Esophagus muscularis mucosa (tissue), 4 donors: Measurements from ENCODE around the gene TECRL. TPM values are rescaled to one million over a fixed set of nuclear protein-coding genes. Genes with fewer than 3 reads are reported as not detected.

Experiments
- DNase-seq: peaks from one replicate; pipeline ENCODE4 v3.0.0-alpha.2; 2017; ENCODE audit errors: extremely low spot score
- H3K27ac ChIP-seq, 4 donors: fragments of 200-600 bp; sonication (generic); replicated peaks in 1 of 4; 1 replicate in 3 of 4; 2 replicates in 1 of 4; pipeline ENCODE4 v1.5.1; 2016 to 2019; ENCODE audit warnings: mild to moderate bottlenecking in 1 of 4
- H3K27me3 ChIP-seq, 4 donors: fragments of 200-600 bp; sonication (generic); one replicate each; pipeline versions ENCODE4 v1.5.1 to v1.6.0; 2016 to 2019
- H3K36me3 ChIP-seq, 4 donors: fragments of 200-600 bp; sonication (generic); one replicate each; pipeline ENCODE4 v1.5.1; 2016 to 2019
- H3K4me1 ChIP-seq, 4 donors: fragments of 200-600 bp; sonication (generic); one replicate each; pipeline ENCODE4 v1.5.1; 2016 to 2019
- H3K4me3 ChIP-seq, 4 donors: fragments of 200-600 bp; sonication (generic); 1 replicate in 2 of 4; 2 replicates in 2 of 4; pipeline ENCODE4 v1.5.1; 2016 to 2019; ENCODE audit warnings: mild to moderate bottlenecking in 4 of 4, moderate library complexity in 1 of 4
- H3K9me3 ChIP-seq, 4 donors: fragments of 200-600 bp; sonication (generic); 1 replicate in 3 of 4; 2 replicates in 1 of 4; pipeline ENCODE4 v1.5.1; 2016 to 2019
- EP300 ChIP-seq: sonication (generic); formaldehyde crosslinking; IDR thresholded peaks from one replicate; pipeline ENCODE4 v1.6.1; 2017; ENCODE audit warnings: antibody characterized with exemption
- POLR2A ChIP-seq: fragments of 450-650 bp; IDR thresholded peaks from one replicate; pipeline ENCODE4 v1.6.1; 2017; ENCODE audit warnings: antibody characterized with exemption, moderate library complexity, mild to moderate bottlenecking, low read depth
- POLR2AphosphoS5 ChIP-seq, 2 donors: sonication (generic); formaldehyde crosslinking; IDR thresholded peaks; one replicate each; pipeline ENCODE4 v1.6.1; 2017; ENCODE audit warnings: antibody characterized with exemption in 2 of 2
- WGBS: methylation state at CpG from one replicate; pipeline ENCODE4 v1.1.5; 2018; 5-methylcytosine and 5-hydroxymethylcytosine counted together
- intact Hi-C: fragments of 100-400 bp; cut with DNase I; formaldehyde crosslinking; loops from one replicate; pipeline ENCODE4 v1.15.1; 2023
- total RNA-seq, 4 donors: library from RNA; depleted of rRNA; stranded (reverse); fragments of >200 nt; gene quantifications; one replicate each; pipeline versions ENCODE4 v1.1.0 to v1.2.1, GENCODE V29; 2016
- TF ChIP-seq, protein P1 (sequence below), 3 experiments: fragments of 200-600 bp in 2 of 3; fragments of 450-650 bp in 1 of 3; sonication (generic) in 2 of 3; IDR thresholded peaks; one replicate each; pipeline ENCODE4 v1.5.1; 2017 to 2019; ENCODE audit warnings: antibody characterized with exemption in 3 of 3, mild to moderate bottlenecking in 2 of 3, moderate library complexity in 1 of 3

TECRL gene
- total RNA-seq, 4 donors from 2014 or later, result 0.11 TPM; not detected in 3

DNA sequence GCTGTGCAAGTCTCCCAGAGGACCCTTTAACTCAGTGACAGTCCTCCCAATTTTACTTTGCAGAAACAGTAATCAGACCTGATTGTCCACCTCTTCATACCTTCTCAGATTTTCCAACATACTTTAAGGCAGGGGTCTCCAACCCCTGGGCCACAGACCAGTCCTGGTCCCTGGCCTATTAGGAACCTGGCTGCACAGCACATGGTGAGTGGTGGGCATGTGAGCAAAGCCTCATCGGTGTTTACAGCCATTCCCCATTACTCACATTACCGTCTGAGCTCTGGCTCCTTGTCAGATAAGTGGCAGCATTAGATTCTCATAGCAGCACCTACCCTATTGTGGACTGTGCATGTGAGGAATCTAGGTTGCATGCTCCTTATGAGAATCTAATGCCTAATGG is 74.3 kb downstream of the TECRL start:
- H3K9me3 ChIP-seq, result no peaks in the 10 kb centered on the region
- no peaks in the 10 kb centered on the region for H3K36me3 ChIP-seq
- DNase-seq, result no peak
- intact Hi-C loops, result no loop called here
- no peaks in the 10 kb centered on the region for H3K27me3 ChIP-seq
- no CpG with 5 or more reads among the region's 2 CpGs for WGBS
- no peak for TF ChIP-seq EP300
- TF ChIP-seq POLR2AphosphoS5 (IDR thresholded peaks at IDR 0.05), result no peak
- no peak for TF ChIP-seq POLR2A
- TF ChIP-seq, protein P1, sequence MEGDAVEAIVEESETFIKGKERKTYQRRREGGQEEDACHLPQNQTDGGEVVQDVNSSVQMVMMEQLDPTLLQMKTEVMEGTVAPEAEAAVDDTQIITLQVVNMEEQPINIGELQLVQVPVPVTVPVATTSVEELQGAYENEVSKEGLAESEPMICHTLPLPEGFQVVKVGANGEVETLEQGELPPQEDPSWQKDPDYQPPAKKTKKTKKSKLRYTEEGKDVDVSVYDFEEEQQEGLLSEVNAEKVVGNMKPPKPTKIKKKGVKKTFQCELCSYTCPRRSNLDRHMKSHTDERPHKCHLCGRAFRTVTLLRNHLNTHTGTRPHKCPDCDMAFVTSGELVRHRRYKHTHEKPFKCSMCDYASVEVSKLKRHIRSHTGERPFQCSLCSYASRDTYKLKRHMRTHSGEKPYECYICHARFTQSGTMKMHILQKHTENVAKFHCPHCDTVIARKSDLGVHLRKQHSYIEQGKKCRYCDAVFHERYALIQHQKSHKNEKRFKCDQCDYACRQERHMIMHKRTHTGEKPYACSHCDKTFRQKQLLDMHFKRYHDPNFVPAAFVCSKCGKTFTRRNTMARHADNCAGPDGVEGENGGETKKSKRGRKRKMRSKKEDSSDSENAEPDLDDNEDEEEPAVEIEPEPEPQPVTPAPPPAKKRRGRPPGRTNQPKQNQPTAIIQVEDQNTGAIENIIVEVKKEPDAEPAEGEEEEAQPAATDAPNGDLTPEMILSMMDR (IDR thresholded peaks at IDR 0.05), result no peak
- H3K4me1 ChIP-seq, result no peaks in the 10 kb centered on the region
- H3K4me3 ChIP-seq, result no peak overlapping the region
- no peak overlapping the region for H3K27ac ChIP-seq

DNA sequence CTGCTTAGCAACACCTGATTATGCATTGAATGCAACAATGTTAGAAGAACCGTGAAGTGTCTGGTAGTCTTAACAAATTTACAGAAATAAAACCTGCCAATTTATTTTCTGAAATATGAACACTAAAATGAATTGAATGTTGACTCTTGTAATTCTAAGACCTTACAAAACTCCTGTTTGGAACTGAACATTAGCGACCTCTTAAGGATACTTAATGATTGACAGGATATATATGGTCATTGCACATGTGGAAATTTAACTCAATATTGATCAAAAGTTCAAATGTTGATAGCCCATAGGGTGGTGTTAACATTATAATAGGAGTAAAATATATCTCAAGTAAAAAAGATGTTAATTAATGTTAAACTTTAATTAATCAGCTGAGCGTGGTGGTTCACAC is 79.1 kb downstream of the TECRL start:
- Histone ChIP-seq H3K36me3 (no peaks in the 10 kb centered on the region), H3K27me3 (no peaks in the 10 kb centered on the region), H3K4me1 (no peaks in the 10 kb centered on the region), H3K9me3 (peaks cover 0 to 3% (median 0%) of the 10 kb centered on the region in 4 donors), H3K4me3 (no peak overlapping the region), H3K27ac (no peak overlapping the region)
- intact Hi-C loops, result no loop called here
- DNase-seq, result no peak
- WGBS, result 55% methylated on average over 3 of the region's 3 CpGs
- TF ChIP-seq POLR2A (no peak), EP300 (no peak), POLR2AphosphoS5 (IDR thresholded peaks at IDR 0.05) (no peak)
- TF ChIP-seq, protein P1 (IDR thresholded peaks at IDR 0.05), result no peak

DNA sequence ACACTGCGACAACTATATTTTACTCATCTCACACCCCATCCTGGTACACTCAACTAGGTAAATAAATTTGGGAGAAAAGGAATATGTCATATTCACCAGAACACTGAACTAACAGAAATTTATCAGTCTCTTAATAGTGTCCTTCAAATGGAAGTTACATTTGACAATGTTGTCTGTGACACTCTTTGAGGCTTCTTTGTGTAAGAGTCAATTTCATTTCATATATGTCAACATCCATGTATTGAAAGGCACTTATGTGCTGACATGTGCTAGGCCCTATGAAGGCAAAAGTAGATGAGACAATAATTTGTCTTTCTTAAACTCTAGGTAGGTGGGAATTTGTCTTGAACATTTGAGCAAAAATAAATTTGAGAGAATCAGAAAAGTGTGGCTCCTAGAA is 82.0 kb downstream of the TECRL start:
- no peak overlapping the region for H3K27ac ChIP-seq
- H3K36me3 ChIP-seq, result no peaks in the 10 kb centered on the region
- H3K4me1 ChIP-seq, result no peaks in the 10 kb centered on the region
- WGBS, result 95% methylated on average over 1 of the region's 1 CpG
- peaks cover 0 to 6% (median 0%) of the 10 kb centered on the region in 4 donors for H3K9me3 ChIP-seq
- intact Hi-C loops, result no loop called here
- no peaks in the 10 kb centered on the region for H3K27me3 ChIP-seq
- no peak for DNase-seq
- no peak for TF ChIP-seq POLR2AphosphoS5 (IDR thresholded peaks at IDR 0.05)
- TF ChIP-seq EP300, result no peak
- TF ChIP-seq, protein P1 (IDR thresholded peaks at IDR 0.05), result no peak
- no peak for TF ChIP-seq POLR2A
- no peak overlapping the region for H3K4me3 ChIP-seq

DNA sequence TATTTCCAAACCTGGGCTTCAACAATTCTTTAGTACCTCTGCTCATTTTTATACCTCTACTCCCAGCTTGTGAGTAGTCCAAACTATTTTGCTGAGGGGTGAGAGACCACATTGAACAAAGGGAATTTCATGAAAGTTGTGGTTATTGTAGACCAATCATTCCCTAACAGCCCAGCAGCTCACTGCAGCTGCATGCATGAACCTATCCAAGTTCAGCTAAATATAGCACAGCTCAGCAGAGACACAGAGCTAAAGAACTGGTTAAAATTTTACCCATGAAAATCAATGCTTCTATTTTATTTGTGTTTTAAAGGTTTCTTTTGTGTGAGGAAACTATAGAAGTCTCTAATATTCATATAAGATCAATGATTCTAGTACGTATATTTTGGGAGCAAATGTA is 82.7 kb downstream of the TECRL start:
- TF ChIP-seq POLR2AphosphoS5 (IDR thresholded peaks at IDR 0.05), result no peak
- TF ChIP-seq EP300, result no peak
- TF ChIP-seq, protein P1 (IDR thresholded peaks at IDR 0.05), result no peak
- no peak for TF ChIP-seq POLR2A
- no peaks in the 10 kb centered on the region for H3K36me3 ChIP-seq
- no peaks in the 10 kb centered on the region for H3K27me3 ChIP-seq
- no peak overlapping the region for H3K27ac ChIP-seq
- intact Hi-C loops, result no loop called here
- no peak overlapping the region for H3K4me3 ChIP-seq
- H3K4me1 ChIP-seq, result no peaks in the 10 kb centered on the region
- DNase-seq, result no peak
- H3K9me3 ChIP-seq, result peaks cover 0 to 6% (median 0%) of the 10 kb centered on the region in 4 donors
- WGBS, result 70% methylated on average over 1 of the region's 1 CpG

DNA sequence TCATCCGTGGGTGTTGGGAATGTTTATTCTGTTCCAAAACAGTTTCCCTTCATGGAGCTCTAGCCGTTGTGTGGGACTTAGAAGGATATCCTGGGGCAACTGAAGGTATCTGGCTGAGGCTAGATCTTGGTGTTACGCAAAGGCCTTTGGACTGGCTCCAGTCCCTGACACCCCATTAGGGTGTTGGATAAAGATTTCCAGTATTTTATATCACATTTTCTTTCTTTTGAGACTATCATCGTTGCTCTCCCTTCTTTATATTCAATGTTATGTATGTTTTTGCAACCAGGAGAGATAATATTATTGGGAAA is 103.0 kb downstream of the TECRL start:
- TF ChIP-seq POLR2AphosphoS5 (IDR thresholded peaks at IDR 0.05) (no peak), EP300 (no peak), POLR2A (no peak)
- TF ChIP-seq, protein P1 (IDR thresholded peaks at IDR 0.05), result no peak

More for the DNA sequence above, 103.0 kb downstream of the TECRL start:
- intact Hi-C loops, result no loop called here
- Histone ChIP-seq H3K4me1 (no peaks in the 10 kb centered on the region), H3K4me3 (no peak overlapping the region), H3K27ac (no peak overlapping the region), H3K27me3 (no peaks in the 10 kb centered on the region), H3K9me3 (peaks cover 0 to 9% (median 3%) of the 10 kb centered on the region in 4 donors), H3K36me3 (peaks cover 0 to 37% (median 0%) of the 10 kb centered on the region in 4 donors)
- WGBS, result 78% methylated on average over 4 of the region's 4 CpGs
- DNase-seq, result no peak
